Cardiac septum (tissue), 1 donor: ENCODE results near the gene PFN1. TPM values are rescaled to one million over a fixed set of nuclear protein-coding genes. Genes with fewer than 3 reads are reported as not detected.
"Not testable (repeated sequence)": the region's sequence is repeated elsewhere in the genome, so short reads cannot be mapped to it uniquely, and the experiment has no call there.

Source experiments
- DNase-seq: peaks from one replicate; pipeline ENCODE4 v3.0.0-alpha.2; 2020; ENCODE audit warnings: low spot score
- intact Hi-C: fragments of 100-400 bp; cut with DNase I; formaldehyde crosslinking; loops from one replicate; pipeline ENCODE4 v1.14.0; 2022
- total RNA-seq: library from RNA; stranded (reverse); fragmentation: NEBNext Ultra II Directional; extraction: Animal tissue kit (Norgen Biotek cat#: 25700); gene quantifications from one replicate; pipeline ENCODE4 v1.2.1, GENCODE V29; 2021
- donor health status: DM: no; HTN: no; CAD: no.

PFN1 gene
- total RNA-seq, 1 donor from 2014 or later, result 204 TPM

DNA sequence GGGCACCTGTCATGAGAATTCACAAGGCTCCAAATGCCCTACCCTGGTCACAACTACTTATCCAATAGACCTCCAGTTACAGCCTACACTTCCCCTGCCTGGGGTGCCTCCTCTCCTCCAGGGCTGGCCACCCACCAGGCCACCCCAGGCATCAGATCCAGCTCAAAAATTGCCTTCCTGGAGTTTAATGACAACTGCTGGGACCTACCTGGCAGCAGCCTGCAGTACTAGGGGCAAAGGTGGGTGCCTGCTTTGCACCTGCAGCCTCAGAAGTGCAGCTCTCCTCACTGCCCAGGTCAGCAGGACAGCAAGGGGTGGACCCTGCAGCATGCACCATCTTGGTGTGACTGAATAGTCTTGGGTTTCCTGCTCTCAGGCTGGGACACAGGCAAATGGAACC, 12.7 kb downstream of the PFN1 start:
- intact Hi-C loops, result no loop called here
- DNase-seq, result no peak

DNA sequence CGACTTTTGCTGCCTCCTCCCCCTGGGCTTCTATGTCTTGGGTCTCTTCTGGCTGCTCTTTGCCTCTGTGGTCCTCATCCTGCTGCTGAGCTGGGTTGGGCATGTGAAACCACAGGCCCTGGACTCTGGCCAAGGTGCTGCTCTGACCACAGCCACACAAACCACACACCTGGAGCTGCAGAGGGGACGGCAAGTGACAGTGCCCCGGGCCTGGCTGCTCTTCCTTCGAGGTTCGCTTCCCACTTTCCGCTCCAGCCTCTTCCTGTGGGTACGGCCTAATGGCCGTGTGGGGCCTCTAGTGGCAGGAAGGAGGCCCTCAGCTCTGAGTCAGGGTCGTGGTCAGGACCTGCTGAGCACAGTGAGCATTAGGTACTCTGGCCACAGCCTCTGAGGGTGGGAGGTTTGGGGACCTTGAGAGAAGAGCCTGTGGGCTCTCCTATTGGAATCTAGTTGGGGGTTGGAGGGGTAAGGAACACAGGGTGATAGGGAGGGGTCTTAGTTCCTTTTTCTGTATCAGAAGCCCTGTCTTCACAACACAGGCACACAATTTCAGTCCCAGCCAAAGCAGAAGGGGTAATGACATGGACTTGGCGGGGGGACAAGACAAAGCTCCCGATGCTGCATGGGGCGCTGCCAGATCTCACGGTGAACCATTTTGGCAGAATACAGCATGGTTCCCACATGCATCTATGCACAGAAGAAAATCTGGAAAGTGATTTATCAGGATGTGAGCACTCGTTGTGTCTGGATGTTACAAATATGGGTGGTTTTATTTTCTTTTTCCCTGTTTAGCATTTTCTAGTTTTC, 14.0 kb downstream of the PFN1 start:
- intact Hi-C loops, result no loop called here
- no peak for DNase-seq

DNA sequence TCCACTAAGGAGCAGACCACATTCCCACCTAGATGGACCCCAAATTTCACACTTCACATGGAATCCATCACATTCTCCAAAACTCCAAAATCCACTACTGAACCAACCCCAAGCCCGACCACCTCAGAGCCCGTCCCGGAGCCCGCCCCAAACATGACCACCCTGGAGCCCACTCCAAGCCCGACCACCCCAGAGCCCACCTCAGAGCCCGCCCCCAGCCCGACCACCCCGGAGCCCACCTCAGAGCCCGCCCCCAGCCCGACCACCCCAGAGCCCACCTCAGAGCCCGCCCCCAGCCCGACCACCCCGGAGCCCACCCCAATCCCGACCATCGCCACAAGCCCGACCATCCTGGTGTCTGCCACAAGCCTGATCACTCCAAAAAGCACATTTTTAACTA, 14.7 kb downstream of the PFN1 start:
- intact Hi-C loops, result no loop called here
- DNase-seq, result no peak

DNA sequence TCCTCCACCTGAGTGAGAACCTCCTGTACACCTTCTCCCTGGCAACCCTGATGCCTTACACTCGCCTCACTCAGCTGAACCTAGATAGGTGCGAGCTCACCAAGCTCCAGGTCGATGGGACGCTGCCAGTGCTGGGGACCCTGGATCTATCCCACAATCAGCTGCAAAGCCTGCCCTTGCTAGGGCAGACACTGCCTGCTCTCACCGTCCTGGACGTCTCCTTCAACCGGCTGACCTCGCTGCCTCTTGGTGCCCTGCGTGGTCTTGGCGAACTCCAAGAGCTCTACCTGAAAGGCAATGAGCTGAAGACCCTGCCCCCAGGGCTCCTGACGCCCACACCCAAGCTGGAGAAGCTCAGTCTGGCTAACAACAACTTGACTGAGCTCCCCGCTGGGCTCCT, 15.6 kb downstream of the PFN1 start:
- intact Hi-C loops, result no loop called here
- no peak for DNase-seq

DNA sequence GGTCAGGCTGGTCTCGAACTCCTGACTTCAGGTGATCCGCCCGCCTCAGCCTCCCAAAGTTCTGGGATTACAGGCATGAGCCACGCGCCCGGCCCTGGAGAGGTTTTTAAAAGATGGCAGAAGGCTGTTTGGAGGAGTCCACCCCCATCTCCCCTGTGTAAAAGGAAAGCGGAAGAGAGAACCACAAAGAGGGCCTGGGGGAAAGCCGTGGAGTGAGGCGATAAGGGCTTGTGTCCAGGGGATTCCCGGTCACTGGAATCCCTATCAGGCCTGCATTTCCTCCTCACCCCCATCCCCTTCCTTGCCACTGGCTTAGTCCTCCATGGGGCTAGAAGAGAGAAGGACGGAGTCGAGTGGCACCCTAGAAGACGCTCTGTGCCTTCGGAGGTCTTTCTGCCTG, 16.4 kb downstream of the PFN1 start, which contains the start of gene GP1BA:
GP1BA (plus strand) TSS at position 315 of the 400 bp plus-strand sequence. CDS start 328 bp downstream, outside the sequence.
- intact Hi-C loops, result no loop called here
- no peak for DNase-seq

DNA sequence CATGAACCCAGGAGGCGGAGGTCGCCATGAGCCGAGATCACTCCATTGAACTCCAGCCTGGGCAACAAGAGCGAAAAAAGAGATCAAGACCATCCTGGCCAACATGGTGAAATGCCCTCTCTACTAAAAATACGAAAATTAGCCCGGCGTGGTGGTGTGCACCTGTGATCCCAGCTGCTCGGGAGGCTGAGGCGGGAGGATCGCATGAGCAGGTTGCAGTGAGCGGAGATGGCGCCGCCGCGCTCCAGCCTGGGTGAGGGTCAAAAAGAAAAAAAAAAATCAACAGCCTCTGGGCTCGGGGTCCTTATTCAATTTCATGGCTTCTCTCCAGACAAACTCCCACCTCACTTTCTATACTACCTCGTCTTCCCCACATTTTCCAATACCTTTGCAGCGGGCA, 19.4 kb downstream of the PFN1 start:
- DNase-seq, result no peak
- intact Hi-C loops, result no loop called here

DNA sequence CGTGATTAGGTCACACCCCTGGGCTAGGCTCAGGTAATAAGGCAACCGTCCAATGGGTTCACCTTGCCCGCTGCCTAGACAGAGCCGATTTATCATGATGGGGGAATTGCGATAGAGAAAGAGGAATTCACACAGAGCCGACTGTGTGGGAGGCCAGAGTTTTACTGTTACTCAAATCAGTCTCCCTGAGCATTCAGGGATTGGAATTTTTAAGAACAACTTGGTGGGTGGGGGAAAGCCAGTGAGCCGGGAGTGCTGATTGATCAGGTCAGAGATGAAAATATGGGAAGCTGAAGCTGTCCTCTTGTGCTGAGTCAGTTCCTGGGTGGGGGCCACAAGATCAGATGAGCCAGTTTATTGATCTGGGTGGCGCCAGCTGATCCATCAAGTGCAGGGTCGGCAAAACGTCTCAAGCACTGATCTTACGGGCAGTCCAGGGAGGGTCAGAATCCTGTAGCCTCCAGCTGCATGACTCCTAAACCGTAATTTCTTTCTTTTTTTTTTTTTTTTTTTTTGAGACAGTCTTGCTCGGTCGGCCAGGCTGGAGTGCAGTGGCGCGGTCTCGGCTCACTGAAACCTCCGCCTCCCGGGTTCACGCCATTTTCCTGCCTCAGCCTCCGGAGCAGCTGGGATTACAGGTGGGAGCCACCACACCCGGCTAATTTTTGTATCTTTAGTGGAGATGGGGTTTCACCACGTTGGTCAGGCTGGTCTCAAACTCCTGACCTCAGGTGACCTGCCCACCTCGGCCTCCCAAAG, 21.6 kb downstream of the PFN1 start:
- DNase-seq, intact Hi-C loops: not testable (repeated sequence)

DNA sequence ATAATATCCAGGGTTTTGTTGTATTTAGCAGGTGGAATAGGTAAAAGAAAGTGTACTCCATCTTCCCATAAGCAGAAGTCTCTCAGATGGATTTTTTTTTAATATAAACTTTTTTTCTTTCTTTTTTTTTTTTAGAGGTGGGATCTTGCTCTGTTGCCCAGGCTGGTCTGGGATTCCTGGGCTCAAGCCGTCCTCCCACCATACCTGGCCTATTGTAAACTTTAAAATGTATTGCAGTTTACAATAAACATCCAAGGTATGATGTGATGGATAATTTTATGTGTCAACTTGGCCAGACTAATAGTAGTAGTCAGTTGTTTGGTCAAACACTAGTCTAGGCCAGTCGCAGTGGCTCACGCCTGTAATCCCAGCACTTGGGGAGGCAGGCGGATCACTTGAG, 27.0 kb downstream of the PFN1 start:
- no peak for DNase-seq
- intact Hi-C loops, result no loop called here

DNA sequence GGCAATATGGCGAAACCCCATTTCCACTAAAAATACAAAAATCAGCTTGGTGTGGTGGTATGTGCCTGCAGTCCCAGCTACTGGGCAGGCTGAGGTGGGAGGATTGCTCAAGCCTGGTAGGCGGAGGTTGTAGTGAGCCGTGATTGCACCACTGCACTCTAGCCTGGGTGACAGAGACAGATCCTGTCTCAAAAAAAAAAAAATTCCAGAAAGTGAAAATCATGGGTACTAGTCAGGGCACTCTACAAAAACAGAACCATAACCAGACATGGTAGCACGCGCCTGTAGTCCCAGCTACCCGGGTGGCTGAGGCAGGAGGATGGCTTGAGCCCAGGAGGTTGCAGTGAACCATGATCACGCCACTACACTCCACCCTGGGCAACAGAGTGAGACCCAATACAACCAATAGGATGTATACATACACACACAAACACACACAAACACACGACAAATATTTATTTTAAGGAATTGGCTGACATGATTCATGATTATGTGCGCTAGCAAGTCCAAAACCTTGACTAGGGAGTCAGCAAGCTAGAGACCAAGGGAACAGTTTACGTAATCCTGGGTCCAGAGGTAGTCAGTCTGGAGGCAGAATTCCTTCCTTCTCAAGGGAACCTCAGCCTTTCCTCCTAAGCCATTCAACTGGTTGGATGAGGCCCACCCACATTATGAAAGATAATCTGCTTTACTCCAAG, 27.8 kb downstream of the PFN1 start:
- intact Hi-C loops, result no loop called here
- no peak for DNase-seq

DNA sequence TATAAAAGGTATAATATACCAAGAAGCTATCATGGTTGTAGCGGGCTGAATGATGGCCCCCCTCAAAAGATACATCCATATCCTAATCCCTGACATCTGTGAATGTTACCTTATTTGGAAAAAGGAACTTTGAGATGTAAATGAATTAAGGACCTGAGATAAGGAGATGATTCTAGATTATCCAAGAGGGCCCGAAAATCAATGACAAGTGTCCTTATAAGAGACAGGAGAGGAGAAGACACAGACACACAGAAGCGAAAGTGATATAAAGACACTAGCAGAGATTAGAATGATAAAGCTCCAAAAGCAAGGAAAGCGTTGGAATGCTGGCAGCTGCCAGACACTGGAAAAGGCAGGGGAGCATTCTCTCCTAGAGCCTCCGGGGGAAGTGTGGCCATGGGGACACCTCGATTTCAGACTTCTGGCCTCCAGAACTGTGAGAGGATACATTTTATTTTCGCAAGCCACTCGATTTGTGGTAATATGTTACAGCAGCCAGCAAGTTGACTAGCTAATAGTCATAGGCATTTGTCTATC, 28.8 kb downstream of the PFN1 start:
- intact Hi-C loops, result no loop called here
- no peak for DNase-seq

DNA sequence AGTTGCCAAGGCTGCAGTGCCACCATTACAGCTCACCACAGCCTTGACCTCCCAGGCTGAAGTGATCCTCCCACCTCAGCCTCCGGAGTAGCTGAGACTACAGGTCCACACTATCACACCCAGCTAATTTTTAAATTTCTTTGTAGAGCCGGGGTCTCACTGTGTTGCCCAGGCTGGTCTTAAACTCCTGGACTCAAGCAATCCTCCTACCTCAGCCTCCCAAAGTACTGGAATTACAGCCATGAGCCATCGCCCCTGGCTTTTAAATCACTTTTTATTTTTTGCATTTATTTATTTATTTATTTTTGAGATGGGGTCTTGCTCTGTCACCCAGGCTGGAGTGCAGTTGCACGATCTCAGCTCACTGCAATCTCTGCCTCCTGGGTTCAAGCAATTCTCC, 33.8 kb downstream of the PFN1 start:
- intact Hi-C loops, DNase-seq: not testable (repeated sequence)

DNA sequence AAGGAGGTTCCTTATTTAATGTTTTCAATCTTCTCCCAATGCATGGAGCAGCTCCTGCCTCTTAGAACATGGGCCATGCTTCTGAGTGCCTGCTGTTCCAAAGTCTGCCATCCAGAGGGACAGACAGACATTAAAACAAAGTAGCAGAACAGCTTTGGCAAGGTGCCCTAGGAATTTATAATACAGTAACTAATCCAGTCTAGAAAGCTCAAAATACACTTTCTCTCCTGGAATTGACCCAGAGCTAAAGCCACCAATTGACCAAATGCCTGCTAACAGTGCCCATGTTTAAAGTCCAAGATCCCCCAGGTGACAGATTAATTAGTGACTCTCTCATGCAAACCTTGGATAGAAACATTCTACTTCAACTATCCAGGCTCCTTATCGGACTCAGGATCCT, 34.3 kb downstream of the PFN1 start:
- intact Hi-C loops, result no loop called here

DNA sequence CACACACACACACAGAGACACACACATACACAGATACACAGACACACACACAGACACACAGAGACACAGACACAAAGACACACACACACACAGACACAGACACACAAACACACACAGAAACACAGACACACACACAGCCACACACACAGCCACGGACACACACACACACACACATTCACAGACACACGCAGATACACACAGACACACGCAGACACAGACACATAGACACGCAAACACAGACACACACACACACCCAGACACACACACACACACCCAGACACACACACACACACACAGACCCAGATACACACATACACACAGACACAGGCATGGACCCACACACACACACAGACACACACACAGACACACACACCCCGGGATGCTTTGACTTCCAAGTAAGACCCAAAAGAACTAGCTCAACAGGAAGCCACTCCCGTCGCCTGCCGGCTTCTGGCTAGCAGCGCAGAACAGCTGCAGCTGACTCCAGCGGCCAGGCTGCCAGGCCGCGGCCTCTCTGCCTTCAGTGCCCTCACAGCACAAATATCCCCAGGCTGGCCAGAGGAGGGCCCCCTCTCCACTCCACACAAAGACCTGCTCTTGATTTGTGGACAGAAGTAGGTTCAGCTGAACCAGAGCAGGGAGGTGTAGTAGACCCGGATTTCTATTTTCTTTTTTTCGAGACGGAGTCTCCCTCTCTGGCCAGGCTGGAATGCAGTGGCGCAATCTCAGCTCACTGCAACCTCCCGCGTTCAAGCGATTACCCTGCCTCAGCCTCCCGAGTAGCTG, 39.4 kb downstream of the PFN1 start:
- DNase-seq, result peak; percentile 94
- intact Hi-C loops, result loop anchor here (1.0 to 5.0 kb wide), 4 partner anchors 33 to 153 kb away; partner anchors contain the start of genes CAMTA2, RNF167, SLC25A11 and SPAG7

More for the DNA sequence above, 34.3 kb downstream of the PFN1 start:
- DNase-seq, result no peak

DNA sequence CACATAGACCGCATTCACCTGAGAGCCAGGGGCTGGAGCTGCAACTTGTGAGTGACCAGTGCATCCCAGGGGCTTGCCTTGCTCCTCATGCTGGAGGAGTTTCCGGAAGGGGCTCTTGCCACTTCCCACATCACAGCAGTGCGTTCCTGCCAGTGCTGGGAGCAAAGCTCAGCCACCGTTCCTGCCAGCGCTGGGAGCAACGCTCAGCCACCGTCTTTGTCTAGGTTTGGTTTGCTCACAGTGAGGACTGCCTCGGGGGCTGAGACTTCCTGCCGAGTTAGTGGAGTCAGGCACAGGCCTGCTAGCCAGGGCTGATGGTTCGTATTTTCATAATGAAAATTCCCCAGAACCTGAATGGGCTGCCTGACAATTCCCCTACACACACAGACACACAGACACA, 40.0 kb downstream of the PFN1 start:
- DNase-seq, result no peak
- intact Hi-C loops, result loop anchor here (5.0 kb wide), 2 partner anchors 34 to 59 kb away; partner anchors contain the start of genes RNF167, SLC25A11 and SPAG7

DNA sequence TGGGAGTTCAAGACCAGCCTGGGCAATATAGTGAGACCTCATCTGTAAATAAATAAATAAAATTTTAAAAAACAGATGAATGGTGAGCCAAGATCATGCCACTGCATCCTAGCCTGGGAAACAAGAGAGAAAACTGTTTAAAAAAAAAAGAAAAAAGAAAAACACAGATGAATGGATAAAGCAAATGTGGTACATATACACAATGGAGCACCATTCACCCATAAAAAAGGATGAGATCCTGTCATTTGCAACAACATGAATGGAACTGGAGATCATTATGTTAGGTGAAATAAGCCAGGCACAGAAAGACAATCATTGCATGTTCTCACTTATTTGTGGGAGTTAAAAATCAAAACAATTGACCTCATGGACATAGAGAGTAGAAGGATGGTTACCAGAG, 41.7 kb downstream of the PFN1 start:
- DNase-seq, result not testable (repeated sequence)
- intact Hi-C loops, result loop anchor here (5.0 kb wide), 2 partner anchors 36 to 61 kb away; partner anchors contain the start of genes RNF167, SLC25A11 and SPAG7

DNA sequence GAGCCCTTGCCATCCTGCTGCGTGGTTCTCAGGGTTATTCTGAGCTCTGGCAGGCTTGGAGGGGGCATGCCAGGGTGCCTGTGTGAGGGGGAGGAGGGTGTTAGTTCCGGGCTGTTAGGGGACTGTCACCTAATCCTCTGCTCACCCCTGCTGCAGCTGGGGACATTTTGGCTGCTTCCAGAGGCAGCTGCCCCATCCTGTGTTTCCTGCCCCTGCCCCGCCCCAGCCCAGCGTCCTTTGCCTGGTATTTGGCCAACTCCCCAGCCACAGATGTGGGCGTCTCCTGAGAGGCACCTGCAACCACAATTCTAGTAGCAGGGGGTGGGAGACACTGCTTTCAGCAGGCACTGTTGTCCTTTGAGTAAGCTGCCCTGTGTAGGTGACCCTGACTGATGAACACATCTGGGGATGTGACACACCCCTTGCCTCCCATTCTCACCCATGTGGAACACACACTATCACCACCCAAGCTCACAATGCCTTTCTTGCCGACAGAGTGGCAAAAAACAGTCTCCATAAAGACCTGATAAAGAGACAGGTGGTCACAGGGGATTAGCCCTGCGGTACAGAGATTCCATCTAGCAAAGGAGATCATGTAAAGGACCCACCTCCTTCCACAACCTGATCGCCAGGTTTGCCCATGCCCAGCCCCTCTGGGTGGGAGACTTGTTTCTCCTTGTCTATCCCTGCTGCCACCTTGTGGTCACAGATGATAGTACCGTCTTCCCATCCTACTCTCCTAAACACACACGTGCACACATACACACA, 45.1 kb downstream of the PFN1 start, which contains the start of gene CHRNE:
CHRNE (minus strand) TSS at position 48 of the 768 bp plus-strand sequence; CDS start at position 13, 35 bp downstream.
- intact Hi-C loops, result loop anchor here (5.0 kb wide), 1 partner anchor 191 kb away; the partner anchor contains the start of gene ARRB2
- DNase-seq, result no peak

DNA sequence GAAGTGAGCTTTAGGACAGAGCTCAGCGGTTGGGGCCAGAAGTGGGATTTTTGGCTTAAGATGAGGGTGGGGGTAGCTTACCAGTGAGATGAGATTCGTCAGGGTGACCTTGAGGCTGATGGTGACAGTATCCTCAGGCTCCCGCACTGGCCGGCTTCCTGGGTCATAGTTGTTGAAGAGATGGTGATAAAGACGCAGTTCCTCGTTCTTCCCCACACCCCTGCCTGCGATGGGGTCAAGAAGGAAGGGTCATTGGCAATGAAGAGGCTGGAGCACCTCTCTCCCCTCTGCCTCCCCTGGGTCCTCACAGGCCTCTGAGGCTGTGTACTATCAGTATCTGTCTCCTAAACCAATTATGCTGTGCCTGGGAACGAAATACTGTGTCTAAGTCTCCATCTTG, 45.8 kb downstream of the PFN1 start:
- intact Hi-C loops, result loop anchor here (5.0 kb wide), 1 partner anchor 190 kb away; the partner anchor contains the start of gene ARRB2
- DNase-seq, result no peak
